Measurements from ENCODE around the gene EXOC3.

DNA sequence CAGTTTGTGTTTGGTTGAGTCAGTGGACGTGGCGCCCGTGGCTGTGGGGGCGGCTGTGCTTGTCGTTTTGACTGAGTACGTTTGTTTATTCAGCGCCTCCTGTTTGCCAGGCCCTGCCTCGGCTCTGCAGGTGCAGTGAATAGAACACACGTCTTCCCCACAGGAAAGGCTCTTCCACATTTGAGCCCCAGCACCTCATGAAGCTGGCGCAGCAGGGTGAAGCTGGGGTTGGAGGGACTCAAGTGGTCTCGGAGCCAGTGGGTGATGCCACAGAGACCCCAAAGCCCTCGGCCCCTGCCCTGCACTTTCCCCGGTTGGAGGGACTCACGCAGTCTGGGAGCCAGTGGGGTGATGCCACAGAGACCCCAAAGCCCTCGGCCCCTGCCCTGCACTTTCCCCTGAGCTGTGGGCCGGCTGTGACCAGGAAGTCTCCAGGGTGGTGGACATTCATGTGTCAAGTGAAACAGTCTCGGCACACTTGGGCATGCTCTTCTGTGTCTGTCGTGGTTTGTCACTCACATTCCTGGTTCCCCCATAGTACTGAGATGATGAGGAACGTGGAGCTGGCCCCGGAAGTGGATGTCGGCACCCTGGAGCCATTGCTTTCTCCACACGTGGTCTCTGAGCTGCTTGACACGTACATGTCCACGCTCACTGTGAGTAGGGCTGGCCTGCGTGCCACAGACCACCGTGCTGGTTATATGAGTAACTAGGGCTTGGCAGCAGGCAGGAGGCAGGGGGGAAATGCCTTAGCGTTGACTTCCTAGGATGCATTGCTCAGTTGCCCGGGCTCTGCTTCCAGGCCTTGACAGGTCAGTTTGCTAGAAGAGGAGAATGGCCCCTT, 13.6 kb downstream of the EXOC3 start:
- TF ChIP-seq, protein P1, sequence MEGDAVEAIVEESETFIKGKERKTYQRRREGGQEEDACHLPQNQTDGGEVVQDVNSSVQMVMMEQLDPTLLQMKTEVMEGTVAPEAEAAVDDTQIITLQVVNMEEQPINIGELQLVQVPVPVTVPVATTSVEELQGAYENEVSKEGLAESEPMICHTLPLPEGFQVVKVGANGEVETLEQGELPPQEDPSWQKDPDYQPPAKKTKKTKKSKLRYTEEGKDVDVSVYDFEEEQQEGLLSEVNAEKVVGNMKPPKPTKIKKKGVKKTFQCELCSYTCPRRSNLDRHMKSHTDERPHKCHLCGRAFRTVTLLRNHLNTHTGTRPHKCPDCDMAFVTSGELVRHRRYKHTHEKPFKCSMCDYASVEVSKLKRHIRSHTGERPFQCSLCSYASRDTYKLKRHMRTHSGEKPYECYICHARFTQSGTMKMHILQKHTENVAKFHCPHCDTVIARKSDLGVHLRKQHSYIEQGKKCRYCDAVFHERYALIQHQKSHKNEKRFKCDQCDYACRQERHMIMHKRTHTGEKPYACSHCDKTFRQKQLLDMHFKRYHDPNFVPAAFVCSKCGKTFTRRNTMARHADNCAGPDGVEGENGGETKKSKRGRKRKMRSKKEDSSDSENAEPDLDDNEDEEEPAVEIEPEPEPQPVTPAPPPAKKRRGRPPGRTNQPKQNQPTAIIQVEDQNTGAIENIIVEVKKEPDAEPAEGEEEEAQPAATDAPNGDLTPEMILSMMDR (IDR thresholded peaks at IDR 0.05 in 2 of 3, conservative IDR thresholded peaks at IDR 0.05 in 1 of 3; ENCODE audit: control insufficient read depth in 2 of 3, extremely low read depth in 1 of 3, insufficient read depth in 1 of 3, low read depth in 3 of 3, low read length in 3 of 3): no peak
- TF ChIP-seq NR2F1 (conservative IDR thresholded peaks at IDR 0.05) (no peak), HDGF (IDR thresholded peaks at IDR 0.05) (no peak)
